Stimulated activated CD8-positive, alpha-beta memory T cell treated with anti-CD3 and anti-CD28 coated beads, Interleukin-7, amount 100 ng/mL, for 4 hours (primary cell): Measurements from ENCODE around the gene ARL14.

Source experiments
- DNase-seq, 2 donors: peaks; one replicate each; pipeline ENCODE4 v3.0.0-alpha.2; 2020; ENCODE audit warnings: low read depth in 2 of 2

ARL14 gene

DNA sequence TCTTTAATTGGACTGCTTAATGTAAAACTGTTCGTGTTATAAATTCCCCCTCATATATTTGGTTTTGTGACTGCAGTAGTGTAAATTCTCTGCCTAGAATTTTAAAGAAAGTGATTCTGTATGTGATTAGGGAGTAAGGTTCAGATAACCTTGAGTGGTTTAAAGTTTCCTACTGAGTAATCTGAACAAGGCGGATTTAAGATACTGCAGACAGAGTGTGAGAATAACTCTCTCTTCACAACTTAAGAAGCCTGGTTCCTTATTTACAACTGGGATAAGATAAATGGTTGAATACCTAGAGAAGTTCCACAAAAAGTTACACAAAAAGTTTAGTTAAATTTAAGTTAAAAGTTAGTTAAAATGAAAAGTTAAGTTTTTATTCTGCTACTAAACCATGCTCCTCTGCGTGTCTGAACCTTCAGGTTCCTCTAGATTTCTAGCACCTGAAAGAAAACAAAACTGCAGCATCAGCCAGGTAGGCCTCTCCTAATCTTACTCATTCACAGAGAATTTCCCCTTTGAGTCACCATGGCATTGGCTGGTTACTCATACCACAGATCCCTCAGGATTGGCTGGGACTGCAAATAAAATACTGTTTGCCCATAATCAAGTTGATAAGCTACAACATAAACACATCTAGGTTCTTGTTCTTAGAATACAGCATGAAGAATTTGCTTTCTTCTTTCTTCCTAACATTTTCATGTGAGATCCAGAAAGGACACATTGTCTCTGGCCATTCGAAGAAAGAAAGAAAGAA lies at the start of gene ARL14:
Gene ARL14 (plus strand): TSS at position 614 of the 757 bp plus-strand sequence. CDS start 187 bp downstream, outside the sequence.
- DNase-seq: no peak

DNA sequence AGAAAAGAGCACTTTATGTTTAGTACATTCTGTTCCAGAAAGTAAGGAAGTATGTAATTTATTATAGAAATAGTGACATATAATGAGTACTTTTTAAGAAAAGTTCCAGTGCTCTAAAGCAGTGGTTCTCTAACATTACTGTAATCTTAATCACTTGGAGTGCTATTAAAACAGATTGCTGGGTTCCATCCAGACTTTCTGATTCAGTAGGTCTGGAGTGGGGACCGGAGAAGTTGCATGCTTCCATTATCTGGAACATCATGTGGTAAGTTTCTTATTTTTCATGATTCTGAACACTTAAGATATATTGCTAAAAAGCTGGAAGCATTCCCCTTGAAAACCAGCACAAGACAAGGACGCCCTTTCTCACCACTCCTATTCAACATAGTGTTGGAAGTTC lies 47.5 kb upstream of the ARL14 start:
- DNase-seq: no peak

GRCh38 chr3:160633361-160634083 lies 43.4 kb upstream of the ARL14 start:
- DNase-seq: no peak

- DNase-seq: no peak
These were observed 41.7 kb upstream of the ARL14 start for GRCh38 chr3:160635213-160635612.

DNA sequence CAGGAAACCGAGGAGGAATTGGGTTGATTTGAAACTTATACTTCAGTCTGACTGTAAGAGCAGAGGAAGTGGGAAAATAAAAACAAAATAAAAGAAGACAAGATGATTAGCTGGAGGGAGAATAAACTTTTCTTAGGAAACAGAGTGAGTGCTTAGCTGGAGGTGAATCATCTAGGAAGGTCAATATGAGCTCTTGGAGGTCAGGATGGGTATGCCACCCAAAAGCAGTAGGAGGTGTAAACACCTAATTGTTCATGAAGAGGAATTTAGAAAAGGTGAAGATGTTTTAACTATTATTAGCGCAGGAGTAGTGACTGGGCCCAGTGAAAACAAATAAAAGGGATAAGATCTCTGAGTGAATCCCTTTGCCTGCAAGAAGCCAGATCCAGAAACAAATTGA lies 39.9 kb upstream of the ARL14 start:
- no peak for DNase-seq

GRCh38 chr3:160638184-160638583 lies 38.8 kb upstream of the ARL14 start:
- no peak for DNase-seq

GRCh38 chr3:160641665-160642309 lies 35.2 kb upstream of the ARL14 start:
- no peak for DNase-seq

DNA sequence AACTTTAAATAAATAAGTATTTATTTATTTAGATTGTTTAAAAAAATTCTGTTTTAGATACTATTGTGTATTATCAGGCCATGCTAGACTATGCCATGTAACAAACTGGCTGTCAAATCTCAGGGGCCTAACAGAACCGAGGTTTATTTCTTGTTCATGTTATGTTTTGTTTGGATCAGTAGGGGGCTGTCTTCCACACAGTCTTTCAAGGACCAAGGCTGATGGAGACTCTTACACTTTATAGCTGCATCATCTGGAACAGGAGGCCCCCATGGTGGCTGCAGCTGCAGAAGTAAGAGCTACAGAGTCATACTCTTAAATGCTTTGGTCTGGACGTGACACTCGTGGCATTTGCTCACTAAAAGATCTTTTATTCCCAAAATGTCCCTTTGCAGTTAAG lies 33.0 kb upstream of the ARL14 start:
- DNase-seq: no peak

GRCh38 chr3:160644491-160644890 lies 32.5 kb upstream of the ARL14 start:
- DNase-seq: no peak

DNA sequence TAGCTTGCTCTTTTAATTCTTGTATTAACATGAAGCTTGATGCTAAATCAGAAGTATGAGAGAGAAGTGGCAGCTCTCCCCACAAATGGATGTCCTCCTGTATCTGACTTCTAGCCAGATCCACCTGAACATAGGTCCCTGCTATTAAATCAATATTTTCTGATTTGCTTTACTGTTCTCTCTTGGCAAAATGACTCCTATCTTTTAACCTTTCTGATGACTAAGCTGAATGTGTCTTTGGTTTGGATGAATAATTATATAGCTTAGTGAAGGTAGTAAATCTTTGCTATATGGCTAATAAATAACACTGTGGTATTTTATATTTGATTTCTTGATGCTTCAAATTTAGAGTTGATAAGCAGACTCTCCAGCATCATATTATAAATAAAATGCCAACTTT lies 28.3 kb upstream of the ARL14 start:
- DNase-seq: no peak

DNA sequence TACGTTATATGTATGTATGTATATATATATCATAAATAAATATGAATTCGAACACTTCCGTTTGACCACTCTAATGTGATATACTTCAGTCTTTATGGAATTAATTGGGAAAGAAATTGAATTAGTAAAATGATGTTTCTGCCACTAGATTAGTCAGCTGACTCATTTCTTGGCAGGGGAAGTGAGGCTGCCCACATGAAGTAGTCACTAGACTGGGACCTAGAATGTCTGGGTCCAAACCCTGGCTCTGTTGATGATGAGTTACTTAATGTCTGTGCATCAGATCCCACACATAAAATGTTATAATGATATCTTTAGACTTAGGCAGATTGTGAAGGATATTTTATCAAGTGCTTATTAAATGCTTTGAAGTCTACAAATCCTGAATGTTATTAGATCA lies 27.4 kb upstream of the ARL14 start:
- DNase-seq: no peak

DNA sequence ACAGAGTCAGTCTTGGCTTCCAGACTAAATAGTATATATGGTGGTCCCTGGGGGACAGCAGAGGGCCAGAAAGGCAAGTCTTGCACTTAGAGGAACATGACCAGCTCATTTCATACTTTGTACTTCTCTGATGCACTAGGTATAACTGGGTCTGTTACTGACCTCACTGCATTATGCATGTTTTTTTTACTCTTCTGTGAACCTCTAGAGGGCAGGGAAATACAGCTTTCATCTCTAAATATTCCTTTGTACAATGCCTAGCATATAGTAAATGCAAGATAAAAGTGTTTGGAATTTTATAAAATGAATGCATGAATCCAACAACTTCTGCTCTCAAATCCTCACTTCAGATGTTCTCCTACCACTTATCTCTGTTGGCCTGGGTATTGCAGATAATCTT lies 23.4 kb upstream of the ARL14 start:
- no peak for DNase-seq

DNA sequence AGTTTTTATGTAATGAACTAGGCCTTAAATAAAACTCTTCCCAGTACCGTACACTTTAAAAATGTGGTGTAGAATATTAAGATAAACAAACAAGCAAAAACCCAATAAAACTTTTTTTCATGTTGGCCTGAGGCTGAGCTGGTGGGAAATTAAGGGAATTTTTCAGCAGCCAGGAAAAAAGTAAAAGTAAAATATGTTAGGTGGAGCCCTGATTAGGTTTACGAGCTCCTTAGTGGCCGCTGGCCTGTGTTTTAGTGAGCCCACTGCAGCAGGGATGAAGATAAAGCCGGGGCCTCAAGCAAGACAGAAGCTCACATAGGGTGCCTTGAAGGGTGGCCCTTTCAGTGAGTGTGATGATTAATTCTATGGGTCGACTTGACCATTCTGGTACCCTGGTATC lies 16.1 kb upstream of the ARL14 start:
- no peak for DNase-seq

DNA sequence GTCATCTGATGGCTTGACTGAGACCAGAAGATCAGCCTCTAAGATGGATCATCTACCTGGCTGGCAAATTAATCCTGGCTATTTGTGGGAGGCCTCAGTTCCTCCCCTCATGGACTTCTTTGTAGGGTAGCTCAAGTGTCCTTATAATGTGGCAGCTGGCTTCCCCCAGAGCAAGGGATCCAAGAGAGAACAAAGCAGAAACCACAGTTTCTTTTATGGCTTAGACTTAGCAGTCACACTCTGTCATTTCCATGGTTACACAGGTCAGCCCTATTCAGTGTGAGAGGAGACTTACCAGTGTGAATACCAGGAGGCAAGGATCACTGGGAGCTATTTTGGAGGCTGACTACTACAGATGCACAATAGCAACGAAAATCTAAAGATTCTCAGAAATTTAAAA lies 15.3 kb upstream of the ARL14 start:
- no peak for DNase-seq

- DNase-seq: no peak
These were observed 11.7 kb upstream of the ARL14 start for GRCh38 chr3:160665231-160665630.

DNA sequence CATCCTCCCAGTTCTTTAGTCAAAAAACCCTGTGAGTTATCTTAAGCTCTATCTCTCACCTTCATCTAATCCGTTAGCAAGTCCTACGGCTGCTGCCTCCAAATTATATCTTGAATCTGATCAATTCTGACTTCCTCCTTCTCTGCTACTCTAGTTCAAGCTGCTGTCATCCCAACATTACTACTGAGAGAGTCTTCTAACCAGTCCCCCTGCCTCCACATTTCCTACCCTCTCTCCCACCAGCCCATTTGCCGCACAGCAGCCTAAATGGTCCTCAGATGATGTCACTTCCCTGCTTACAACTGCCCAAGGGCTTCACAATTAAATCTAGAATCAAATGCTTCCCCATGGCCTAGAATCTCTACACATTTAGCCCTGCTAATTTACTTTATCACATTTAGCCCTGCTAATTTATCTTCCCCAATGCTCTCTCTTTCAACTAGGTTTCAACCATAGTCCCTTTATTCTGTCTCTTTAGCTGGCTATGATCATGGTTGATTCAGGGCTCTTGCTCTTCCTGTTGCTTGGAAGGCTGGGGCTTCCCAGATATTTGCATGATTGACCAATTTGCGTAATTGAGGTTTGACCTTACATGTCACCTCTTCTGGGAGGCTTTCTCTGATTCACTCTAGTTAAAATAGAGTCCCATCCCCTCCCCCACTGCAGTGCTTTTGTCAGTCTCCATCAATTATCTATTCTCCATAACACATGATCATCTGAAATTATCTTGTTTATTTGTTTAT lies 11.0 kb upstream of the ARL14 start:
- no peak for DNase-seq

- DNase-seq: no peak
These were observed 9.5 kb upstream of the ARL14 start for GRCh38 chr3:160667452-160667851.

GRCh38 chr3:160668454-160668853 lies 8.5 kb upstream of the ARL14 start:
- no peak for DNase-seq

DNA sequence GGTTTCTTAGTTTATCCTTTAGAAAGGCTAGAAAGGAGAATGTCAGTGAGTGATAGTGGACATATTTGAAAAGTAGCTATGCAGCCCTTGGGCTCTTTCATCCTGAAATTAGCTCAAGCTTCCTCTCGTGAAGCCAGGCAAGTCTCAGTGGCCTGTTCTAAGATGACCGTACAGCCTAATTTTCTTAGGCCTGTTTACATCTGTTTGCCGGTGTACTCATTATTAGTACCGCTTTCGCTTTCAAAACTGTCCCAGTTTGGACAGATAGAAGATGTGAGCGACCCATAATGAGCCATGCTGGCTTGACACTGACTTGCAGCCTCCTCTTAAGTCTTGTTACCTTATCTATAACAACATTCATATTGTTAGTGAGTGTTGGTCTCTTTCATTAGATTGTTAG lies 5.7 kb upstream of the ARL14 start:
- no peak for DNase-seq

DNA sequence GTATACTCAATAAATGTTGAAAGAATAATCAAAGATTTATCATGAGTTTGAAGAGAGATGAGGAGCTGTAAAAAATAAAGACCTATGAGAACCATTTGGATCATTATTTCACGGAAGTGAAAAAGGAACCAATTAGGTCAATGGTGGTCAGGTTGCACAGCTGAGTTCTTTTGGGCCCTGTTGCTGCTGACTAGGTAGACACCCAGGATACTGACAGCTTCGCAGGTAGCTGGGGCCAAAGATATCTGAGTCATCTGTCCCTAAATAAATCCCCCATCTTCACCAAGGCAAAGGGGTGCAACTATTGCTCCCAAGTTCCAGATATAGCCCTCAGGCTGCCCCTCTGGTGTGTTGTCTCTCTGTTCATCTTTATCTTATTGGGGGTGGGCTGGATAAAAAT lies 5.0 kb upstream of the ARL14 start:
- DNase-seq: no peak

- no peak for DNase-seq
These were observed 3.8 kb upstream of the ARL14 start for GRCh38 chr3:160673188-160673587.

DNA sequence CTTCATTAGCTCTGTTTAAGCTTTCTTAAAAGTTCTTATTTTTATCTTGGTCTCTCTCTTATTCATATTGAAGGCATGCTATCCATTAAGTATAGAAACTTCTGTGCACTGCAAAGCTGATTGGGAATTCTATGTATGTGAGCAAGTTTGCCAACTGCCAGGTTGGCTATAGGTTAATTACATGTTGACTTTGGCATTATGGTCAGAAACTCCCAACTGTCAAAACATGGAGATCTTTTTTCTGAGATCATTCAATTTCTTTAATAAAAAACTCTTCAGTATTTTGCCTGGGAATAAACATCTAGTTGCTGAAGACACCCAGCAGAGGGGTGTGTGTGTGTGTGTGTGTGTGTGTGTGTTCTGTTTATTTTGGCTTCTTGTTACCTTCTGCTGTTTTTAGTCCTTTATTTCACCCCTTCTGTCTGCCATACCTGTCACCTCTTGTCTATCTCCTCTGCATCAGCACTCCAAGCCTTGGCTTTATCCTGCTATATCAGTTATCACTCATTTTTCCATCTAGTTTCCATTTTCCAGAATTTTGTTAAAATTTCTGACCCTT lies 1.3 kb upstream of the ARL14 start:
- DNase-seq: no peak
